Measurements from ENCODE around the gene LHX6. TPM values are rescaled to one million over a fixed set of nuclear protein-coding genes. Genes with fewer than 3 reads are reported as not detected.
A peak's percentile ranks its signal among the peaks of the same experiment; 100 is the strongest.

Gene LHX6
- total and polyA plus RNA-seq, 9 of the 15 experiments (the other 6 are each of a cell fraction or from before 2014, with no cell fraction given): 2.8 to 16.3 (median 7.9) TPM

DNA sequence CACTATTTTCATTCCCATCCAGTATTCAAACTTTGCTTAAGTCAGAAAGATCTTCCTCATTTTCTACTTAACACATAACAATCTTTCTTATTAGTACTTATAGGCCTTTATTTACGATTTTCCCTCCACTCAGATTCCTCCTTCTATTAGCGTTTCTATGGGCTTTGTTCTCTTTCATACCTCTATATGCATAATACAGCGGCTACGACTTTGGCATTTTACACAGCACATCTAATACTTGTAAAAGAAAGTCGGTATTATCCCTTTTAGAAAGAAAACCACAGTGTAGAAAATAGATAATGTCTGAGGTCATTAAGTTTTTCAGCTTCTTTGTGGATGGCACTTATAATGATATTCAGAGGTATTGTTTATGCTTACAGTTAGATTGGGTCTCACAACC, 27.4 kb upstream of the LHX6 start:
- ATAC-seq (no peak), DNase-seq (ENCODE audit: extremely low read depth in 1 of 4, low spot score in 3 of 4) (no peak), FAIRE-seq (no peak)
- Histone ChIP-seq H3K9me1 (ENCODE audit: control insufficient read depth, insufficient read depth, low read length) (no peaks in the 10 kb centered on the region), H3K9me3 (replicated peaks; ENCODE audit: control insufficient read depth, insufficient read depth, low read depth, low read length) (no peaks in the 10 kb centered on the region), H3K27ac (ENCODE audit: extremely low read depth, low read depth, low read length) (peak overlapping the region; percentile 23; the same call in 1 of the 3 replicates), H3K79me2 (ENCODE audit: control insufficient read depth, insufficient read depth, low read length) (peaks cover 54% of the 10 kb centered on the region), H3K4me1 (replicated peaks in 1 of 2; ENCODE audit: control insufficient read depth in 2 of 2, insufficient read depth in 2 of 2, low read length in 2 of 2) (peaks cover 9 to 38% of the 10 kb centered on the region in 2 experiments), H3K9ac (ENCODE audit: insufficient read depth in 1 of 2, low read depth in 2 of 2, low read length in 2 of 2) (no peak overlapping the region), H3K4me2 (ENCODE audit: insufficient read depth, low read length) (no peak overlapping the region), H3K27me3 (ENCODE audit: control insufficient read depth in 2 of 2, insufficient read depth in 2 of 2, low read length in 2 of 2) (no peaks in the 10 kb centered on the region), H2AFZ (ENCODE audit: low read depth, low read length) (no peak overlapping the region), H3K36me3 (ENCODE audit: control insufficient read depth, insufficient read depth, low read length) (peaks cover 77% of the 10 kb centered on the region), H4K20me1 (replicated peaks; ENCODE audit: control insufficient read depth, insufficient read depth, low read length) (no peaks in the 10 kb centered on the region), H3K4me3 (no peak overlapping the region)
- 71% methylated on average over 5 of the region's 5 CpGs for WGBS (ENCODE audit: insufficient coverage, low coverage, missing lambda C conversion rate)
- TF ChIP-seq TCF7L2 (IDR thresholded peaks at IDR 0.05; ENCODE audit: low read depth, low read length): no peak
- no peak for TF ChIP-seq MCM5 (IDR thresholded peaks at IDR 0.05; ENCODE audit: low read depth)
- TF ChIP-seq HNRNPUL1 (IDR thresholded peaks at IDR 0.05; ENCODE audit: low read length): no peak
- no peak for TF ChIP-seq STAT5A (IDR thresholded peaks at IDR 0.05; ENCODE audit: borderline replicate concordance, low read length)
- no peak for TF ChIP-seq HDGF (IDR thresholded peaks at IDR 0.05)
- no peak for TF ChIP-seq FOXP1 (CRISPR knock-in tag; IDR thresholded peaks at IDR 0.05)
- no peak for TF ChIP-seq ZNF518B (CRISPR knock-in tag; IDR thresholded peaks at IDR 0.05)
- no peak for TF ChIP-seq EGR1 (conservative IDR thresholded peaks at IDR 0.05)
- no peak for TF ChIP-seq RBM34 (IDR thresholded peaks at IDR 0.05; ENCODE audit: borderline replicate concordance, insufficient read depth, low read length)
- TF ChIP-seq NCOR1 (IDR thresholded peaks at IDR 0.05): no peak
- no peak for TF ChIP-seq NBN (IDR thresholded peaks at IDR 0.05; ENCODE audit: low read depth)
- no peak for TF ChIP-seq SMARCB1 (IDR thresholded peaks at IDR 0.05; ENCODE audit: insufficient read length, low read depth)
- TF ChIP-seq CHD4 (IDR thresholded peaks at IDR 0.05; ENCODE audit: insufficient read depth, insufficient replicate concordance, low read depth, low read length, poor library complexity, severe bottlenecking): no peak
- TF ChIP-seq NFIC (IDR thresholded peaks at IDR 0.05): no peak
- no peak for TF ChIP-seq SP1 (CRISPR knock-in tag; IDR thresholded peaks at IDR 0.05)
- no peak for TF ChIP-seq JUN (IDR thresholded peaks at IDR 0.05; ENCODE audit: borderline replicate concordance, low read depth, low read length)
- no peak for TF ChIP-seq JUN (CRISPR knock-in tag; IDR thresholded peaks at IDR 0.05; ENCODE audit: borderline replicate concordance)
- TF ChIP-seq RBM14 (IDR thresholded peaks at IDR 0.05; ENCODE audit: borderline replicate concordance, insufficient read depth, low read depth, low read length): no peak
- TF ChIP-seq, protein P1, sequence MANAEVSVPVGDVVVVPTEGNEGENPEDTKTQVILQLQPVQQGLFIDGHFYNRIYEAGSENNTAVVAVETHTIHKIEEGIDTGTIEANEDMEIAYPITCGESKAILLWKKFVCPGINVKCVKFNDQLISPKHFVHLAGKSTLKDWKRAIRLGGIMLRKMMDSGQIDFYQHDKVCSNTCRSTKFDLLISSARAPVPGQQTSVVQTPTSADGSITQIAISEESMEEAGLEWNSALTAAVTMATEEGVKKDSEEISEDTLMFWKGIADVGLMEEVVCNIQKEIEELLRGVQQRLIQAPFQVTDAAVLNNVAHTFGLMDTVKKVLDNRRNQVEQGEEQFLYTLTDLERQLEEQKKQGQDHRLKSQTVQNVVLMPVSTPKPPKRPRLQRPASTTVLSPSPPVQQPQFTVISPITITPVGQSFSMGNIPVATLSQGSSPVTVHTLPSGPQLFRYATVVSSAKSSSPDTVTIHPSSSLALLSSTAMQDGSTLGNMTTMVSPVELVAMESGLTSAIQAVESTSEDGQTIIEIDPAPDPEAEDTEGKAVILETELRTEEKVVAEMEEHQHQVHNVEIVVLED (CRISPR knock-in tag; IDR thresholded peaks at IDR 0.05): no peak
- TF ChIP-seq TARDBP (IDR thresholded peaks at IDR 0.05): no peak
- ChIA-PET POLR2A (interaction anchor here (2.7 to 3.3 kb wide), 2 partner anchors 8 to 12 kb away, joined by 17 to 18 read pairs; partner anchors contain the start of genes MRRF and RBM18), CTCF (ENCODE audit: low intra/inter-chr PET ratio) (no interaction called here)
- in situ Hi-C loops (cut with MboI) (no loop called here), intact Hi-C loops (cut with micrococcal nuclease) (no loop called here)
- no TSS peak for BruUV-seq (replicated peaks)

Data from K562 (cell line).